ENCODE results near the gene MAGI1.

DNA sequence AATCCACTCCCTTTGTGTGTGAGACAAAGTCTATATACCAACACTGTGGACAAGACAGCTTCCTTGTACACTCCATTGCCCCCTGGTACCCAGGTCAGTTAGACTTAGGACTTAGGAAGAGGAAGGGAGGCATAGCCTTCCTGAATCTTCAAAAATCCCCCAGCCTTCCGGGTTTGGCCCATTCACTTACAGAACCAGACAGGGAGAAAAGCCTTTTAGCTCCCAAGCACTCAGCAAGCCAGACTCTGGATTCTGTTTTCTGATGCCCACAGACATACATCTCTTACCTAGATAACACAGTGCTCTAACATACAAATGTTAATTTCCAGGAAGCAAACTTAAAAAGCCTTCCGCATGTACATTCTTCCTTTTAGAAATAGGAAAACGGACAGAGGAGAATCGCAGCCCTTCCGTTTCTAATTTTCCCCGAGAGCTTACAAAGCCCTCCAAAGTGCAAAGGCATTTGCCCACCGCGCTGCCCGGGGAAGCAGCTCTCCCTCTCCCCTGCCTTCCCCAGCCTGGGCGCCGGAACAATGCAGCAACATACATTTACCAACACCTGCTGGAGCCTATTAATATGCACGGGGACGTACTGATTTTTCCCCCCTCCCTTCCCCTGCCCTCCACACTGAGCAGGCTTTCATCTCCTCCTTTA is 442.0 kb downstream of the MAGI1 start:
- TF ChIP-seq, protein P1, sequence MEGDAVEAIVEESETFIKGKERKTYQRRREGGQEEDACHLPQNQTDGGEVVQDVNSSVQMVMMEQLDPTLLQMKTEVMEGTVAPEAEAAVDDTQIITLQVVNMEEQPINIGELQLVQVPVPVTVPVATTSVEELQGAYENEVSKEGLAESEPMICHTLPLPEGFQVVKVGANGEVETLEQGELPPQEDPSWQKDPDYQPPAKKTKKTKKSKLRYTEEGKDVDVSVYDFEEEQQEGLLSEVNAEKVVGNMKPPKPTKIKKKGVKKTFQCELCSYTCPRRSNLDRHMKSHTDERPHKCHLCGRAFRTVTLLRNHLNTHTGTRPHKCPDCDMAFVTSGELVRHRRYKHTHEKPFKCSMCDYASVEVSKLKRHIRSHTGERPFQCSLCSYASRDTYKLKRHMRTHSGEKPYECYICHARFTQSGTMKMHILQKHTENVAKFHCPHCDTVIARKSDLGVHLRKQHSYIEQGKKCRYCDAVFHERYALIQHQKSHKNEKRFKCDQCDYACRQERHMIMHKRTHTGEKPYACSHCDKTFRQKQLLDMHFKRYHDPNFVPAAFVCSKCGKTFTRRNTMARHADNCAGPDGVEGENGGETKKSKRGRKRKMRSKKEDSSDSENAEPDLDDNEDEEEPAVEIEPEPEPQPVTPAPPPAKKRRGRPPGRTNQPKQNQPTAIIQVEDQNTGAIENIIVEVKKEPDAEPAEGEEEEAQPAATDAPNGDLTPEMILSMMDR (IDR thresholded peaks at IDR 0.05): no peak
- TF ChIP-seq POLR2AphosphoS5 (IDR thresholded peaks at IDR 0.05; ENCODE audit: low read depth, low read length) (no peak), SIN3A (IDR thresholded peaks at IDR 0.05; ENCODE audit: borderline replicate concordance, low read depth, low read length) (no peak), NFIC (IDR thresholded peaks at IDR 0.05; ENCODE audit: borderline replicate concordance) (no peak), JUND (IDR thresholded peaks at IDR 0.05) (no peak), TCF12 (IDR thresholded peaks at IDR 0.05) (no peak), RCOR1 (IDR thresholded peaks at IDR 0.05; ENCODE audit: low read length) (no peak), RFX5 (IDR thresholded peaks at IDR 0.05; ENCODE audit: low read length) (no peak), EZH2phosphoT487 (IDR thresholded peaks at IDR 0.05; ENCODE audit: borderline replicate concordance, low read depth) (no peak), EP300 (IDR thresholded peaks at IDR 0.05; ENCODE audit: borderline replicate concordance in 1 of 2, low read depth in 1 of 2, low read length in 1 of 2) (no peak)
- TF ChIP-seq, protein P2, sequence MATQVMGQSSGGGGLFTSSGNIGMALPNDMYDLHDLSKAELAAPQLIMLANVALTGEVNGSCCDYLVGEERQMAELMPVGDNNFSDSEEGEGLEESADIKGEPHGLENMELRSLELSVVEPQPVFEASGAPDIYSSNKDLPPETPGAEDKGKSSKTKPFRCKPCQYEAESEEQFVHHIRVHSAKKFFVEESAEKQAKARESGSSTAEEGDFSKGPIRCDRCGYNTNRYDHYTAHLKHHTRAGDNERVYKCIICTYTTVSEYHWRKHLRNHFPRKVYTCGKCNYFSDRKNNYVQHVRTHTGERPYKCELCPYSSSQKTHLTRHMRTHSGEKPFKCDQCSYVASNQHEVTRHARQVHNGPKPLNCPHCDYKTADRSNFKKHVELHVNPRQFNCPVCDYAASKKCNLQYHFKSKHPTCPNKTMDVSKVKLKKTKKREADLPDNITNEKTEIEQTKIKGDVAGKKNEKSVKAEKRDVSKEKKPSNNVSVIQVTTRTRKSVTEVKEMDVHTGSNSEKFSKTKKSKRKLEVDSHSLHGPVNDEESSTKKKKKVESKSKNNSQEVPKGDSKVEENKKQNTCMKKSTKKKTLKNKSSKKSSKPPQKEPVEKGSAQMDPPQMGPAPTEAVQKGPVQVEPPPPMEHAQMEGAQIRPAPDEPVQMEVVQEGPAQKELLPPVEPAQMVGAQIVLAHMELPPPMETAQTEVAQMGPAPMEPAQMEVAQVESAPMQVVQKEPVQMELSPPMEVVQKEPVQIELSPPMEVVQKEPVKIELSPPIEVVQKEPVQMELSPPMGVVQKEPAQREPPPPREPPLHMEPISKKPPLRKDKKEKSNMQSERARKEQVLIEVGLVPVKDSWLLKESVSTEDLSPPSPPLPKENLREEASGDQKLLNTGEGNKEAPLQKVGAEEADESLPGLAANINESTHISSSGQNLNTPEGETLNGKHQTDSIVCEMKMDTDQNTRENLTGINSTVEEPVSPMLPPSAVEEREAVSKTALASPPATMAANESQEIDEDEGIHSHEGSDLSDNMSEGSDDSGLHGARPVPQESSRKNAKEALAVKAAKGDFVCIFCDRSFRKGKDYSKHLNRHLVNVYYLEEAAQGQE (IDR thresholded peaks at IDR 0.05; ENCODE audit: low read depth, low read length): no peak
- TF ChIP-seq, protein P3, sequence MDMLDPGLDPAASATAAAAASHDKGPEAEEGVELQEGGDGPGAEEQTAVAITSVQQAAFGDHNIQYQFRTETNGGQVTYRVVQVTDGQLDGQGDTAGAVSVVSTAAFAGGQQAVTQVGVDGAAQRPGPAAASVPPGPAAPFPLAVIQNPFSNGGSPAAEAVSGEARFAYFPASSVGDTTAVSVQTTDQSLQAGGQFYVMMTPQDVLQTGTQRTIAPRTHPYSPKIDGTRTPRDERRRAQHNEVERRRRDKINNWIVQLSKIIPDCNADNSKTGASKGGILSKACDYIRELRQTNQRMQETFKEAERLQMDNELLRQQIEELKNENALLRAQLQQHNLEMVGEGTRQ (IDR thresholded peaks at IDR 0.05; ENCODE audit: borderline replicate concordance, low read depth, low read length): no peak
- TF ChIP-seq, protein P4, sequence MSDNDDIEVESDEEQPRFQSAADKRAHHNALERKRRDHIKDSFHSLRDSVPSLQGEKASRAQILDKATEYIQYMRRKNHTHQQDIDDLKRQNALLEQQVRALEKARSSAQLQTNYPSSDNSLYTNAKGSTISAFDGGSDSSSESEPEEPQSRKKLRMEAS (IDR thresholded peaks at IDR 0.05; ENCODE audit: low read depth): no peak

Measured in SK-N-SH (cell line).